Epithelial cell of esophagus (primary cell): ENCODE data around the gene ITGA8.

Experiments used
- DNase-seq: peaks from one replicate; pipeline ENCODE4 v3.0.0; 2010; ENCODE audit warnings: low read depth
- H3K4me3 ChIP-seq: 2 replicates; pipeline ENCODE4 v1.5.1; 2011; ENCODE audit warnings: mild to moderate bottlenecking, low read length, control low read depth
- CTCF ChIP-seq: IDR thresholded peaks from 2 replicates; pipeline ENCODE4 v1.5.1; 2011; ENCODE audit warnings: low read depth, mild to moderate bottlenecking, low read length, control low read depth, inconsistent platforms; ENCODE audit not compliant: insufficient read depth; ENCODE audit errors: missing control alignments

Gene ITGA8

GRCh38 chr10:15737656-15738055, 17.9 kb upstream of the ITGA8 start:
- TF ChIP-seq CTCF: no peak
- H3K4me3 ChIP-seq: no peak overlapping the region
- DNase-seq: no peak

GRCh38 chr10:15735763-15736162, 16.0 kb upstream of the ITGA8 start:
- no peak for DNase-seq
- no peak overlapping the region for H3K4me3 ChIP-seq
- TF ChIP-seq CTCF: no peak

GRCh38 chr10:15730341-15730740, 10.6 kb upstream of the ITGA8 start:
- DNase-seq: no peak
- no peak overlapping the region for H3K4me3 ChIP-seq
- no peak for TF ChIP-seq CTCF

- DNase-seq: no peak
- no peak for TF ChIP-seq CTCF
- H3K4me3 ChIP-seq: no peak overlapping the region
Observed at GRCh38 chr10:15729890-15730289, 10.2 kb upstream of the ITGA8 start.

- no peak for TF ChIP-seq CTCF
- H3K4me3 ChIP-seq: no peak overlapping the region
- no peak for DNase-seq
Observed at GRCh38 chr10:15726042-15726441, 6.3 kb upstream of the ITGA8 start.

- peak; percentile 62 for TF ChIP-seq CTCF
- peak; percentile 60 for DNase-seq
- H3K4me3 ChIP-seq: no peak overlapping the region
Observed at GRCh38 chr10:15725603-15726002, 5.9 kb upstream of the ITGA8 start.

GRCh38 chr10:15724683-15725082, 5.0 kb upstream of the ITGA8 start:
- no peak overlapping the region for H3K4me3 ChIP-seq
- no peak for DNase-seq
- no peak for TF ChIP-seq CTCF
